Measurements from ENCODE around the gene INO80C.
"Not testable (repeated sequence)": the region's sequence is repeated elsewhere in the genome, so short reads cannot be mapped to it uniquely, and the experiment has no call there.

The INO80C gene

GRCh38 chr18:35490894-35491699 is 6.7 kb downstream of the INO80C start:
- no peak for TF ChIP-seq CTCF (IDR thresholded peaks at IDR 0.05; ENCODE audit: low read depth, low read length, missing control alignments)
- H3K4me3 ChIP-seq (ENCODE audit: low read depth, low read length) = no peak overlapping the region
- DNase-seq (ENCODE audit: low read depth) = no peak
- in situ Hi-C loops (cut with HindIII; ENCODE audit: low sequenced_read_pairs) = no loop called here

GRCh38 chr18:35489913-35490490 is 7.8 kb downstream of the INO80C start:
- in situ Hi-C loops (cut with HindIII; ENCODE audit: low sequenced_read_pairs) = no loop called here
- no peak for TF ChIP-seq CTCF (IDR thresholded peaks at IDR 0.05; ENCODE audit: low read depth, low read length, missing control alignments)
- no peak overlapping the region for H3K4me3 ChIP-seq (ENCODE audit: low read depth, low read length)
- no peak for DNase-seq (ENCODE audit: low read depth)

GRCh38 chr18:35489281-35489680 is 8.5 kb downstream of the INO80C start:
- in situ Hi-C loops (cut with HindIII; ENCODE audit: low sequenced_read_pairs); DNase-seq (ENCODE audit: low read depth); H3K4me3 ChIP-seq (ENCODE audit: low read depth, low read length): not testable (repeated sequence)

- H3K4me3 ChIP-seq (ENCODE audit: low read depth, low read length); DNase-seq (ENCODE audit: low read depth); in situ Hi-C loops (cut with HindIII; ENCODE audit: low sequenced_read_pairs): not testable (repeated sequence)
Measured at GRCh38 chr18:35488396-35488795, 9.4 kb downstream of the INO80C start.

- DNase-seq (ENCODE audit: low read depth); in situ Hi-C loops (cut with HindIII; ENCODE audit: low sequenced_read_pairs); H3K4me3 ChIP-seq (ENCODE audit: low read depth, low read length): not testable (repeated sequence)
Measured at GRCh38 chr18:35487525-35487924, 10.2 kb downstream of the INO80C start.

- no peak for DNase-seq (ENCODE audit: low read depth)
- in situ Hi-C loops (cut with HindIII; ENCODE audit: low sequenced_read_pairs) = no loop called here
- no peak for TF ChIP-seq CTCF (IDR thresholded peaks at IDR 0.05; ENCODE audit: low read depth, low read length, missing control alignments)
- no peak overlapping the region for H3K4me3 ChIP-seq (ENCODE audit: low read depth, low read length)
Measured at GRCh38 chr18:35485852-35486251, 11.9 kb downstream of the INO80C start.

- TF ChIP-seq CTCF (IDR thresholded peaks at IDR 0.05; ENCODE audit: low read depth, low read length, missing control alignments) = no peak
- in situ Hi-C loops (cut with HindIII; ENCODE audit: low sequenced_read_pairs) = loop anchor here (5.0 kb wide), 1 partner anchor 82 kb away; no protein-coding TSS in a partner anchor
- no peak for DNase-seq (ENCODE audit: low read depth)
- no peak overlapping the region for H3K4me3 ChIP-seq (ENCODE audit: low read depth, low read length)
Measured at GRCh38 chr18:35484034-35484433, 13.7 kb downstream of the INO80C start.

GRCh38 chr18:35481960-35482366 is 15.8 kb downstream of the INO80C start:
- DNase-seq (ENCODE audit: low read depth) = no peak
- H3K4me3 ChIP-seq (ENCODE audit: low read depth, low read length) = no peak overlapping the region
- in situ Hi-C loops (cut with HindIII; ENCODE audit: low sequenced_read_pairs) = loop anchor here (5.0 kb wide), 1 partner anchor 80 kb away; no protein-coding TSS in a partner anchor
- TF ChIP-seq CTCF (IDR thresholded peaks at IDR 0.05; ENCODE audit: low read depth, low read length, missing control alignments) = no peak

Measured in astrocyte of the cerebellum (primary cell).